GM12801 (cell line): Measurements from ENCODE around the gene ARIH1.

Experiments used
- CTCF ChIP-seq: IDR thresholded peaks from one replicate; pipeline ENCODE4 v1.5.1; 2011; ENCODE audit warnings: control low read depth; ENCODE audit not compliant: insufficient read length; ENCODE audit errors: extremely low read depth

ARIH1 gene

GRCh38 chr15:72591361-72591760 lies 117.2 kb downstream of the ARIH1 start:
- TF ChIP-seq CTCF: no peak

GRCh38 chr15:72592097-72592496 lies 118.0 kb downstream of the ARIH1 start:
- TF ChIP-seq CTCF: no peak

GRCh38 chr15:72592676-72593075 lies 118.5 kb downstream of the ARIH1 start:
- no peak for TF ChIP-seq CTCF

- TF ChIP-seq CTCF: no peak
These were observed 119.7 kb downstream of the ARIH1 start for GRCh38 chr15:72593838-72594237.

- no peak for TF ChIP-seq CTCF
These were observed 125.8 kb downstream of the ARIH1 start for GRCh38 chr15:72599855-72600464.

- TF ChIP-seq CTCF: no peak
These were observed 130.7 kb downstream of the ARIH1 start for GRCh38 chr15:72604794-72605193.

GRCh38 chr15:72609862-72610261 lies 135.7 kb downstream of the ARIH1 start:
- TF ChIP-seq CTCF: no peak
